Measurements from ENCODE around the gene AMOTL2. TPM values are rescaled to one million over a fixed set of nuclear protein-coding genes. Genes with fewer than 3 reads are reported as not detected.

The AMOTL2 gene
- total and polyA plus RNA-seq, 9 of the 15 experiments (the other 6 are each of a cell fraction or from before 2014, with no cell fraction given), result 0.12 to 0.31 TPM; not detected in 7

- TF ChIP-seq REST (IDR thresholded peaks at IDR 0.05; ENCODE audit: borderline replicate concordance), result no peak
- no peak for TF ChIP-seq REST (CRISPR knock-in tag; IDR thresholded peaks at IDR 0.05; ENCODE audit: low read depth)
These were observed 2.7 kb upstream of the AMOTL2 start (continued) for GRCh38 chr3:134376786-134377426.

Data from K562 (cell line).